Uterus (tissue), 4 donors: Measurements from ENCODE around the gene CNTN1. TPM values are rescaled to one million over a fixed set of nuclear protein-coding genes. Genes with fewer than 3 reads are reported as not detected.

Experiments
- DNase-seq, 2 donors: peaks; one replicate each; pipeline ENCODE4 v3.0.0-alpha.2; 2019 to 2020
- H3K27ac ChIP-seq, 2 donors: fragments of 200-600 bp; sonication (generic); 1 replicate in 1 of 2; 2 replicates in 1 of 2; pipeline ENCODE4 v1.5.1; 2016 to 2018
- H3K27me3 ChIP-seq, 2 donors: fragments of 200-600 bp; sonication (generic); one replicate each; pipeline ENCODE4 v1.5.1; 2018 to 2019; ENCODE audit warnings: control low read depth in 1 of 2
- H3K36me3 ChIP-seq, 2 donors: fragments of 200-600 bp; sonication (generic); one replicate each; pipeline ENCODE4 v1.5.1; 2019; ENCODE audit warnings: control low read depth in 1 of 2
- H3K4me1 ChIP-seq, 2 donors: fragments of 200-600 bp; sonication (generic); one replicate each; pipeline ENCODE4 v1.5.1; 2018 to 2019; ENCODE audit warnings: control low read depth in 1 of 2
- H3K4me3 ChIP-seq, 2 donors: fragments of 200-600 bp; sonication (generic); 1 replicate in 1 of 2; 2 replicates in 1 of 2; pipeline ENCODE4 v1.5.1; 2018 to 2019; ENCODE audit warnings: mild to moderate bottlenecking in 1 of 2
- H3K9me3 ChIP-seq, 2 donors: fragments of 200-600 bp; sonication (generic); one replicate each; pipeline ENCODE4 v1.5.1; 2019; ENCODE audit warnings: control low read depth in 1 of 2
- POLR2A ChIP-seq, 2 donors: fragments of 450-650 bp; IDR thresholded peaks; one replicate each; pipeline ENCODE4 v1.6.1; 2016; ENCODE audit warnings: antibody characterized with exemption in 2 of 2, mild to moderate bottlenecking in 1 of 2, moderate library complexity in 1 of 2
- intact Hi-C: fragments of 100-400 bp; cut with DNase I; formaldehyde crosslinking; loops from one replicate; pipeline ENCODE4 v1.15.1; 2023; ENCODE audit warnings: low total_unique reads
- total RNA-seq, 4 donors: library from RNA; depleted of rRNA in 3 of 4; stranded (reverse); fragments of >200 nt in 3 of 4; gene quantifications; one replicate each; pipeline versions ENCODE4 v1.1.0 to v1.2.4, GENCODE V29; 2014 to 2023
- TF ChIP-seq, protein P1 (sequence below), 4 experiments: fragments of 200-600 bp in 2 of 4; fragments of 450-650 bp in 2 of 4; sonication (generic) in 2 of 4; IDR thresholded peaks; one replicate each; pipeline ENCODE4 v1.5.1; 2016 to 2019; ENCODE audit warnings: antibody characterized with exemption in 4 of 4, mild to moderate bottlenecking in 2 of 4, moderate library complexity in 1 of 4
- donor health status: DM: yes; HTN: yes; CAD: no.

The CNTN1 gene
- total RNA-seq, 4 donors from 2014 or later: 1.5 to 124 (median 11.0) TPM

DNA sequence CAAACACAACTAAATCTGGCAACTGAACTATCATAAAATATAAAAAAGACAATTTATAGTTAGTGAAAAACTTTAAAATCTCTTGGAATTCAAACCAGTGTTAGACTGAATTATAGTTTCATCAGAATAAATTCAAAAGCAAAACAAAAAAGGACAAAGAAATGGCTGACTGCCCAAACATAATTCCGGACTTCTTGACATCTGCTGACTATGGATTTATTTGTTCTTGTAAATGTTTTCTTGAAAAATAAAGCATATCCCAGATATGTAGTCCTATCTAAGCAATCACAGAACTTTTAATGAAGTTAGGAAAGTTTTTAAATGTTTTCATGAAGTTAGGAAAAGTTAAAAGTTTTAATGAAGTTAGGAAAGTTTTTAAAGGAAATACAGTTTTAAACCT is 45.8 kb upstream of the CNTN1 start:
- no peaks in the 10 kb centered on the region for H3K9me3 ChIP-seq
- H3K4me3 ChIP-seq: no peak overlapping the region
- no peaks in the 10 kb centered on the region for H3K36me3 ChIP-seq
- DNase-seq: no peak
- TF ChIP-seq, protein P1, sequence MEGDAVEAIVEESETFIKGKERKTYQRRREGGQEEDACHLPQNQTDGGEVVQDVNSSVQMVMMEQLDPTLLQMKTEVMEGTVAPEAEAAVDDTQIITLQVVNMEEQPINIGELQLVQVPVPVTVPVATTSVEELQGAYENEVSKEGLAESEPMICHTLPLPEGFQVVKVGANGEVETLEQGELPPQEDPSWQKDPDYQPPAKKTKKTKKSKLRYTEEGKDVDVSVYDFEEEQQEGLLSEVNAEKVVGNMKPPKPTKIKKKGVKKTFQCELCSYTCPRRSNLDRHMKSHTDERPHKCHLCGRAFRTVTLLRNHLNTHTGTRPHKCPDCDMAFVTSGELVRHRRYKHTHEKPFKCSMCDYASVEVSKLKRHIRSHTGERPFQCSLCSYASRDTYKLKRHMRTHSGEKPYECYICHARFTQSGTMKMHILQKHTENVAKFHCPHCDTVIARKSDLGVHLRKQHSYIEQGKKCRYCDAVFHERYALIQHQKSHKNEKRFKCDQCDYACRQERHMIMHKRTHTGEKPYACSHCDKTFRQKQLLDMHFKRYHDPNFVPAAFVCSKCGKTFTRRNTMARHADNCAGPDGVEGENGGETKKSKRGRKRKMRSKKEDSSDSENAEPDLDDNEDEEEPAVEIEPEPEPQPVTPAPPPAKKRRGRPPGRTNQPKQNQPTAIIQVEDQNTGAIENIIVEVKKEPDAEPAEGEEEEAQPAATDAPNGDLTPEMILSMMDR (IDR thresholded peaks at IDR 0.05): no peak
- TF ChIP-seq POLR2A (IDR thresholded peaks at IDR 0.05): no peak
- peaks cover 0 to 2% of the 10 kb centered on the region in 2 donors for H3K27me3 ChIP-seq
- intact Hi-C loops: no loop called here
- H3K4me1 ChIP-seq: no peaks in the 10 kb centered on the region
- no peak overlapping the region for H3K27ac ChIP-seq

DNA sequence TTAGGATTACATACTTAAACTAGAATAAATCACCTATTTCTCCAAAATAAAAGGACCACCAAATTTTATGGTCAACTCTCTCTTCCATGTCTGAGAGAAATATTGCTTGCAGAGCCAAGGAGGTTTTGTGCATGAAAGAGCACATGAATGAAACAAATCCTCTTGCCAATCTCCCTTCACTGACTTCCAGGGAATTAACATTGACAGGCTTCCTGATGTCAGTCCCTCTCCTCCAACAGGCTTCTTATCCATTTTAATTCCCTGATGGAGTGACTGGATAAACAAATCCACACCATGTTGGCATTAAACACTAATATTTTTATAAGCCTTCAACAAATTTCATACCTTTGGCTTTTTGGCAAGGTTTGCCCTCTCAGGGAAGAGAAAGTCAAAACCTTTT is 45.3 kb upstream of the CNTN1 start:
- no peak for TF ChIP-seq POLR2A (IDR thresholded peaks at IDR 0.05)
- TF ChIP-seq, protein P1 (IDR thresholded peaks at IDR 0.05): no peak
- no peaks in the 10 kb centered on the region for H3K9me3 ChIP-seq
- H3K27me3 ChIP-seq: peaks cover 0 to 2% of the 10 kb centered on the region in 2 donors
- intact Hi-C loops: no loop called here
- H3K27ac ChIP-seq: no peak overlapping the region
- no peak for DNase-seq
- no peaks in the 10 kb centered on the region for H3K4me1 ChIP-seq
- H3K36me3 ChIP-seq: no peaks in the 10 kb centered on the region
- no peak overlapping the region for H3K4me3 ChIP-seq

DNA sequence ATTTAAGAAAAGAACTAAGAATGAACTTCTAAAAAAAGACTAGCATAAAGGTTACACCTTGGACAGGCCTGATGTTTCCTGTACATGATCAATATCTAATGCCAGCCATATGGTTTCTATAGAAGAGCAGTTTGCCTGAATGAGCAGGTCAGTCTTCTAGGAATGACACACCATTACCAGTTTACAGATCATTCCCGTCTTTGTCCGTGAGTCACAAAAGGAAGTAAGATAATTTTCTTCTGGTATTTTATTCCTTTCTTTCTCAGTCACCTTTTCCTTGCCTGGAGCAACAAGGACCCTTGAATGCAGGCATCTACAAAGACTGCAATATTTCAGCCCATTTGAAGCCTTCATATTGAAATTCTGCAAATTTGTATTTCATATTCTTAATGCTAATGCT is 44.6 kb upstream of the CNTN1 start:
- no peak for TF ChIP-seq POLR2A (IDR thresholded peaks at IDR 0.05)
- TF ChIP-seq, protein P1 (IDR thresholded peaks at IDR 0.05): no peak
- no peak for DNase-seq
- Histone ChIP-seq H3K36me3 (no peaks in the 10 kb centered on the region), H3K27ac (no peak overlapping the region), H3K27me3 (peaks cover 0 to 2% of the 10 kb centered on the region in 2 donors), H3K4me3 (no peak overlapping the region), H3K9me3 (no peaks in the 10 kb centered on the region), H3K4me1 (no peaks in the 10 kb centered on the region)
- intact Hi-C loops: no loop called here

DNA sequence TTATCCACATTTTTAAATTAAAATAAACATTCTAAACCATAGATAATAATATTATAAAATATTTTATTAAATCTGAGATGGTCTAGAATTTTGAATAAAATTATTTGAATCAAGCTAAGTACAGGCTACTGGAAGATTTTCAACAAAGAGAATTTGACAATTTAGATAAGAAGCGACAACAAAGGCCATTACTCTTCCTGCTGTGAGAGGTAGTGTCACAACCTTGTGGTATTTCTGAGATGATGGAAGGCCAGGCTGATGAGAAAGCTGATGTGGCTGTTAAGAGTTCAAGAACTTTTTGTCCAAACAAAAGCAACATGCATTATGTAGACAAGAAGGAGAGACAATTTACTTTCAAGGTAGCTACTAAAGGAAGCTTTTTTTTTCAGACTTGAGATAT is 43.7 kb upstream of the CNTN1 start:
- Histone ChIP-seq H3K9me3 (no peaks in the 10 kb centered on the region), H3K4me3 (no peak overlapping the region), H3K27me3 (peaks cover 0 to 2% of the 10 kb centered on the region in 2 donors), H3K36me3 (no peaks in the 10 kb centered on the region), H3K27ac (no peak overlapping the region), H3K4me1 (no peaks in the 10 kb centered on the region)
- TF ChIP-seq POLR2A (IDR thresholded peaks at IDR 0.05): no peak
- TF ChIP-seq, protein P1 (IDR thresholded peaks at IDR 0.05): no peak
- no peak for DNase-seq
- intact Hi-C loops: no loop called here

DNA sequence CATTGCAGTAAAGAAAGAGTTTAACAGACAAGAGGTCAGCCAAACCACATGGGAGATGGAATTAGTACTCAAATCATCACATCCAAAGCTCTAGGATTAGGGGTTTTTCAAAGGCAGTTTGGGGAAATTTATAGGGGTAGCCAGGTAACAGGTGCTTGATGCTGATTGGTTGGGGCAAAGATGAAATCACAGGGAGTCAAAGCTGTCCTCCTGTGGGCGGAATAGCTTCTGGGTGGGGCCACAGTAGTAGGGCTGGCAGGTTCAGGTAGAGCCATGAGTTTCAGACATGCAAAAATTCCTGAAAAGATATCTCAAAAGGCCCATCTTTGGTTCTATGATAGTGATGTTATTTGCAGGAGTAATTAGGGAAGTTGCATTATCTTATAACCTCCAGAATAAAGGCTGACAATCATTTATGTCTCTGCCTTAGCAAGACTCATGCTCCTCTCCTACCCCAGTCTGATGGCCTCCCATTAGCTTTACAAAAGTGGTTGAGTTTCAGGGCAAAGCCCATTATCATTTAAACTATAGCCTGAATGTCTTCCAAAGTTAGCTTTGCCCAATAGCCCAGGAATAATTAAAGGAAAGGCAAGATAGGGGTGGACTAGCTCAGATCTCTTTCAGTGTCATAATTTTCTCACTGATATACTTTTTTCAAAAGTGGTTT is 42.1 kb upstream of the CNTN1 start:
- Histone ChIP-seq H3K36me3 (no peaks in the 10 kb centered on the region), H3K4me3 (no peak overlapping the region), H3K27me3 (peaks cover 0 to 2% of the 10 kb centered on the region in 2 donors), H3K27ac (no peak overlapping the region), H3K9me3 (no peaks in the 10 kb centered on the region), H3K4me1 (no peaks in the 10 kb centered on the region)
- no peak for DNase-seq
- TF ChIP-seq, protein P1 (IDR thresholded peaks at IDR 0.05): no peak
- TF ChIP-seq POLR2A (IDR thresholded peaks at IDR 0.05): no peak
- intact Hi-C loops: no loop called here
